Urinary bladder (tissue), 4 donors: ENCODE results near the gene COX6A1. TPM values are rescaled to one million over a fixed set of nuclear protein-coding genes. Genes with fewer than 3 reads are reported as not detected.
A peak's percentile ranks its signal among the peaks of the same experiment; 100 is the strongest.

Experiments used
- DNase-seq: peaks from one replicate; pipeline ENCODE4 v3.0.0-alpha.2; 2015; ENCODE audit errors: extremely low spot score
- H3K27ac ChIP-seq: one replicate; pipeline ENCODE4 v1.5.1; 2013; ENCODE audit warnings: low read depth, mild to moderate bottlenecking, moderate library complexity
- H3K36me3 ChIP-seq: one replicate; pipeline ENCODE4 v1.6.1; 2013; ENCODE audit warnings: mild to moderate bottlenecking, moderate library complexity; ENCODE audit not compliant: insufficient read depth
- H3K4me1 ChIP-seq: one replicate; pipeline ENCODE4 v1.6.1; 2013; ENCODE audit warnings: mild to moderate bottlenecking, moderate library complexity; ENCODE audit not compliant: insufficient read depth
- H3K4me3 ChIP-seq: one replicate; pipeline ENCODE4 v1.5.1; 2013; ENCODE audit warnings: low read depth, low read length
- WGBS: extraction: QIAGEN DNeasy Blood & Tissue Kit; methylation state at CpG from one replicate; pipeline ENCODE4 v1.1.7; 2013; 5-methylcytosine and 5-hydroxymethylcytosine counted together
- polyA plus RNA-seq: library from polyadenylated mRNA; stranded (reverse); fragments of 200-250 nt; gene quantifications from one replicate; pipeline ENCODE4 v1.2.3, GENCODE V29; 2013
- total RNA-seq: library from RNA; depleted of rRNA; stranded (reverse); fragments of >200 nt; gene quantifications from one replicate; pipeline ENCODE4 v1.2.3, GENCODE V29; 2014
- donor health status: healthy with polysubstance abuse.
- donor health status: healthy.

COX6A1 gene
- total and polyA plus RNA-seq, 2 donors: 278 to 715 TPM

- Histone ChIP-seq H3K4me1 (no peaks in the 10 kb centered on the region), H3K36me3 (no peaks in the 10 kb centered on the region), H3K4me3 (no peak overlapping the region), H3K27ac (no peak overlapping the region)
- WGBS: 80% methylated on average over 7 of the region's 7 CpGs
- no peak for DNase-seq
These were observed 25.5 kb upstream of the COX6A1 start for GRCh38 chr12:120412421-120412820.

DNA sequence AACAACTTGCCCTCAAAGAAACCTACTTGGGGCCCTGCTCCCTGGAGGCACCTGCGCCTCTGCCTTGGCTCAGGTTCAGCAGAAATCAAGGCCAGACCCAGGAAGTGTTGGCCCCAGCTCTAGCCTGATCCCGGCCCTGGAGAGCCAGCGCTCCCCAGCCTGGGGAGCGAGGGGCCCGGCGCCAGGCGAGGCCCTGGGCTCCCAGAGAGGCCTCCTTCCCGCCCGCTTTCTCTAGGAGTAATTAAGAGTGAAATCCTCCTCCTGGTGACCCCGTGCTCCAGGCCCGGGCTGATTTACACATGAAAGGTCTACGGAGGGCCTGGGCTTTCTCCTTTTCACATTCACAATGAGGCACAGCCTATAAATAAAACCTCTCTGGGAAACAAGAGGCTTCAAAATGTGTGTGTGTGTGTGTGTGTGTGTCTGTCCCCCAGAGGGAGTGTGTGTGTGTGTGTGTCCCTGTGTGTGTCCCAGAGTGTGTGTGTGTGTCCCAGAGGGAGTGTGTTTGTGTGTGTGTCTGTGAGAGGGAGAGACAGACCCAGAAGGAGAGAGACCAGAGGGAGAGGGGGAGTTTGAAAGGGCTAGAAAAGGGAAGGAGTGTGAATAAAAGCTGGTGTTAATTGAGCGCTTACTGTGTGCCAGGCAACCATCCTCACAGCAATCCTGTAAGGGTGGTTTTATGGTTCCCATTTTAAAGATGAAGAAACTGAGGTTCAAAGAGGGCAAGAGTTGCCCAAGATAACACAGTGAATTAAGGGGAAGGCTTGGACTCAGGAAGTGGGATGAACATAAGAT, 23.8 kb upstream of the COX6A1 start:
- no peak for DNase-seq
- H3K4me1 ChIP-seq: no peaks in the 10 kb centered on the region
- no peak overlapping the region for H3K4me3 ChIP-seq
- H3K27ac ChIP-seq: no peak overlapping the region
- H3K36me3 ChIP-seq: no peaks in the 10 kb centered on the region
- 37% methylated on average over 13 of the region's 13 CpGs for WGBS

DNA sequence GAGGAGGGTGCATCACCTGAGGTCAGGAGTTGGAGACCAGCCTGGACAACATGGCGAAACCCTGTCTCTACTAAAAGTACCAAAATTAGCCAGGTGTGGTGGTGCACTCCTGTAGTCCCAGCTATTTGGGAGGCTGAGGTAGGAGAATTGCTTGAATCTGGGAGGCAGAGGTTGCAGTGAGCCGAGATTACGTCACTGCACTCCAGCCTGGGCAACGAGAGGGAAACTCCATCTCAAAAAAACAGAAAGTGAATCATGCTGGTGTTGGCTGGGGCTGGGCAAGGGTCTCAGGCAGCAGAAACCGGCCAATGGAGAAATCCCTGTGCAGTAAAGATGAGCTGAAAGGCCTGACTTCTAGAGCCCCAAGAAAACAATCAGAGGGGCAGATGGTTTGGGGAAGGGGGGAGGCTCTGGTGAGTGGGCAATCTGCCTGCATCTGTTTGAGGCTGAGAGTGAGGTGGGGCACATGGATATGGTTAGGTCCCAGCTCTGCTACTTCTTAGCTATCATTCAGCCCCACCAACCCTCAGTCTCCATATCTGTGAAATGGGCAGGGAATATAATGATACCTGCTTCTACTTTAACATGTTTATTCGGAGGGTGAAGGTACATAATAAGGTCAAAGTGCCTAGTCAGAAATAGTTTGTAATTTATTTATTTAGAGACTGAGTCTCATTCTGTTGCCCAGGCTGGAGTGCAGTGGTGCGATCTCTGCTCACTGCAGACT, 21.3 kb upstream of the COX6A1 start:
- Histone ChIP-seq H3K27ac (no peak overlapping the region), H3K36me3 (no peaks in the 10 kb centered on the region), H3K4me3 (no peak overlapping the region), H3K4me1 (no peaks in the 10 kb centered on the region)
- no peak for DNase-seq
- 80% methylated on average over 7 of the region's 7 CpGs for WGBS

GRCh38 chr12:120417917-120418580, 19.9 kb upstream of the COX6A1 start:
- no peak for DNase-seq
- 80% methylated on average over 4 of the region's 4 CpGs for WGBS
- H3K4me1 ChIP-seq: no peaks in the 10 kb centered on the region

GRCh38 chr12:120421701-120422100, 16.2 kb upstream of the COX6A1 start:
- no peak for DNase-seq
- Histone ChIP-seq H3K27ac (no peak overlapping the region), H3K4me1 (no peaks in the 10 kb centered on the region), H3K4me3 (no peak overlapping the region), H3K36me3 (no peaks in the 10 kb centered on the region)
- 82% methylated on average over 4 of the region's 4 CpGs for WGBS

More at GRCh38 chr12:120417917-120418580, 19.9 kb upstream of the COX6A1 start:
- Histone ChIP-seq H3K4me3 (no peak overlapping the region), H3K27ac (no peak overlapping the region), H3K36me3 (no peaks in the 10 kb centered on the region)

DNA sequence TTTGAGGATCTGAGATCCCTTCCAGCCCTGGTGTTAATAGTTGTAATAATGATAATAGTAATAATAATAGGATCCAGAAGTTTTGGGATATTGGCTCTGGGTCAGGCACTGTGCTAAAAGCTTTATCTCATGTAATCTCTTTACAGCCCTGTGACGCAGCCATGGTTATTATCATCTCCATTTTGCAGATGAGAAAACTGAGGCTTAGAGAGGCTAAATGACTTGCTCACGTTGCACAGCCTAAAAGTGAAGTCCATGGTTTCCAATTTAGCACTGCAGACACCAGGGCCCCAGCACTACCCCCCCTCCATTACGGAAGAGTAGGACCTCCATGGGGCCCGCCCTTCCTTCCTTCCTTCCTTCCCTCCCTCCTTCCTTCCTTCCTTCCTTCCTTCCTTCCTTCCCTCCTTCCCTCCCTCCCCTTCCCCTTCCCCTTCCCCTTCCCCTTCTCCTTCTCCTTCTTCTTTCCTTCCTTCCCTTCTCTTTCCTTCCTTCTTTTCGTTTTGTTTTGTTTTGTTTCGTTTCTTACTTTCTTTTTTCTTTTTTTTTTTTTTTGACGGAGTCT, 14.9 kb upstream of the COX6A1 start:
- Histone ChIP-seq H3K4me3 (no peak overlapping the region), H3K36me3 (no peaks in the 10 kb centered on the region), H3K4me1 (no peaks in the 10 kb centered on the region), H3K27ac (no peak overlapping the region)
- WGBS: 70% methylated on average over 7 of the region's 7 CpGs
- no peak for DNase-seq

DNA sequence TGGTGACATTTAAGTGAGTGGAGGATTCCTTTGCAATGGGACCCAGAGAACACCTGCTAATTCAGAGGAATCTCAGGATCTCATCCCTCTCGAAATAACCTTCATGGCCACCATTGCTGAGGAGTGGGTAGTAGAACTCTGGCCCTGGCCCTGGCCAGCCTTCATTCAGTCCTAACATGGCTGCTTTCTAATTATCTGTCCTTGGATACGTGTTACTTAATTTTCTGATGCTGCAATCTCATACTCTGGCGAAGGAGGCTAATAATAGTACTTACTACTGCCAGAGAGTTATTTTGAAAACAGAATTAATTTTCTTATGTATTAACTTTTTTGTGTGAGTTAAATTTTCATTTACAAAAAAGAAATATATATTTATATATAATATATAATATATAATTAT, 12.1 kb upstream of the COX6A1 start:
- Histone ChIP-seq H3K4me3 (no peak overlapping the region), H3K4me1 (no peaks in the 10 kb centered on the region), H3K27ac (no peak overlapping the region), H3K36me3 (no peaks in the 10 kb centered on the region)
- 72% methylated on average over 3 of the region's 3 CpGs for WGBS
- DNase-seq: no peak

DNA sequence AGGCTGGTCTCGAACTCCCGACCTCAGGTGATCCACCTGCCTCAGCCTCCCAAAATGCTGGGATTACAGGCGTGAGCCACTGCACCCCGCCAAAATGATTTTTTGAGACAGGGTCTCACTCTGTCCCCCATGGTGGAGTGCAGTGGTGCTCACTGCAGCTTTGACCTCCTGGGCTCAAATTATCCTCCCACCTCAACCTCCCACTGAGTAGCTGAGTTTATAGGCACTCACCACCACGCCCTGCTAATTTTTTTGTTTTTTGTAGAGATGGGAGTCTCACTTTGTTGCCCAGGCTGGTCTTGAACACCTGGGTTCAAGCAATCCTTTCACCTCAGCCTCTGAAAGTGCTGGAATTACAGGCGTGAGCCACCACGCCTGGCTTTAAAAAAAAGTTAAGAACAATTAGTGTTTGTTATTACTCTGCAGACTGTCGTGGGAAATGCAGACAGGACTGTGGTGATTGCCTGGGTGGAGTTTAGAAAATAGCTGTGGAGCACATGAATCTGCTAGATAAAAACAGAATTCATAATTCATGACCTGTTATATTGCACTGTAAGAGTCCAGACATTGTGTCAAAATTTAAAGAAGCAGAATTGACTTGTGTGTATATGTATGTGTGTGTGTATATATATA, 9.2 kb upstream of the COX6A1 start:
- H3K36me3 ChIP-seq: no peaks in the 10 kb centered on the region
- no peak for DNase-seq
- no peak overlapping the region for H3K4me3 ChIP-seq
- H3K4me1 ChIP-seq: no peaks in the 10 kb centered on the region
- WGBS: 57% methylated on average over 8 of the region's 8 CpGs
- H3K27ac ChIP-seq: no peak overlapping the region

GRCh38 chr12:120429368-120429767, 8.5 kb upstream of the COX6A1 start:
- H3K4me1 ChIP-seq: no peaks in the 10 kb centered on the region
- no peaks in the 10 kb centered on the region for H3K36me3 ChIP-seq
- DNase-seq: no peak
- H3K4me3 ChIP-seq: no peak overlapping the region
- 58% methylated on average over 7 of the region's 7 CpGs for WGBS
- no peak overlapping the region for H3K27ac ChIP-seq

GRCh38 chr12:120432772-120433525, 5.0 kb upstream of the COX6A1 start:
- H3K27ac ChIP-seq: no peak overlapping the region
- H3K36me3 ChIP-seq: no peaks in the 10 kb centered on the region
- 64% methylated on average over 10 of the region's 10 CpGs for WGBS
- H3K4me1 ChIP-seq: no peaks in the 10 kb centered on the region
- no peak overlapping the region for H3K4me3 ChIP-seq
- no peak for DNase-seq

DNA sequence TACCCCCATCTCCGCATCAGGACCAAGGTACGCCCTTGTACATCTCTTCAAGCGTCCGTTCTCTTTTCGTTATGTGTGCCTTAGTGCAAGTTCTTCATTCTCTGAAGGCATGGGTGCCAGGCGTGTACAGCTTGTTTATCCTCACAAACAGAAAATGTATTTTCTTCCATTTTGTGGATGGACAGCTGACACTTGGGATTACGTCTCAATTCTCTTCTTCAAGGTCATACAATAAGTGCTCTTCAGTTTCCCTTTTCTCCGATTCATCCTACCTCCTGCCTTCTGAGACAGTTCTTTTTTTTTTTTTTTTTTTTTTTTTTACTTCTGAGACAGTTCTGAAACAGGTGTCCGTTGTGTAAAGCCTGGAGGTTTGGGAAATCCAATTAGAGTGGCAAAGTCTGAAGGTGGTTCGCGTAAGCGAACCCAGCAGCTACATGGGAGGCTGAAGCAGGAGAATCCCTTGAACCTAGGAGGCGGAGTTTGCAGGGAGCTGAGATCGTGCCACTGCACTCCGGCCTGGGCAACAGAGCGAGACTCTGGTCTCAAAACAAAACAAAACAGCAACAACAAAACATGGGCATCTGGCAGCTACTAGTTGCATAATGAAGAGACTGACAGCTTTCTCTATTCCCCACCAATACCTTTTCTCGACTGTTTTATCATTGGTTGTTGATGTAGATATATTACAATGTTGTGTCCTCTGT, 734 bp downstream of the COX6A1 start:
- peak overlapping the region; percentile 77 for H3K4me3 ChIP-seq
- 38% methylated on average over 17 of the region's 17 CpGs for WGBS
- H3K36me3 ChIP-seq: peaks cover 2% of the 10 kb centered on the region
- DNase-seq: no peak
- H3K27ac ChIP-seq: no peak overlapping the region
- no peaks in the 10 kb centered on the region for H3K4me1 ChIP-seq

GRCh38 chr12:120439646-120440247, 1.8 kb downstream of the COX6A1 start:
- DNase-seq: no peak
- 14% methylated on average over 6 of the region's 6 CpGs for WGBS
- Histone ChIP-seq H3K4me3 (no peak overlapping the region), H3K36me3 (peaks cover 4% of the 10 kb centered on the region), H3K27ac (no peak overlapping the region), H3K4me1 (no peaks in the 10 kb centered on the region)
